Spleen (tissue), 11 donors: Measurements from ENCODE around the gene TMEM108. TPM values are rescaled to one million over a fixed set of nuclear protein-coding genes. Genes with fewer than 3 reads are reported as not detected.

Experiments used
- DNase-seq: peaks from one replicate; pipeline ENCODE4 v3.0.0-alpha.2; 2020
- H3K27ac ChIP-seq, 8 donors: fragments of 200-600 bp; sonication (generic) in 7 of 8; 1 replicate in 4 of 8; 2 replicates in 4 of 8; pipeline versions ENCODE4 v1.5.0 to v1.8.0; 2016 to 2021; ENCODE audit warnings: inconsistent platforms in 4 of 8, mild to moderate bottlenecking in 4 of 8, moderate library complexity in 1 of 8
- H3K27me3 ChIP-seq, 7 donors: fragments of 200-600 bp; sonication (generic) in 6 of 7; replicated peaks in 1 of 7; 1 replicate in 4 of 7; 2 replicates in 3 of 7; pipeline versions ENCODE4 v1.5.0 to v1.8.0; 2016 to 2021; ENCODE audit warnings: inconsistent platforms in 3 of 7, mild to moderate bottlenecking in 1 of 7
- H3K36me3 ChIP-seq, 6 donors: fragments of 200-600 bp; sonication (generic) in 5 of 6; 1 replicate in 4 of 6; 2 replicates in 2 of 6; pipeline versions ENCODE4 v1.5.0 to v1.8.0; 2016 to 2021; ENCODE audit warnings: inconsistent platforms in 2 of 6
- H3K4me1 ChIP-seq, 6 donors: fragments of 200-600 bp; sonication (generic) in 5 of 6; 1 replicate in 3 of 6; 2 replicates in 3 of 6; pipeline versions ENCODE4 v1.5.0 to v1.8.0; 2016 to 2021; ENCODE audit warnings: inconsistent platforms in 3 of 6
- H3K4me3 ChIP-seq, 8 donors: fragments of 200-600 bp; sonication (generic) in 7 of 8; 1 replicate in 4 of 8; 2 replicates in 4 of 8; pipeline versions ENCODE4 v1.5.0 to v1.8.0; 2016 to 2021; ENCODE audit warnings: inconsistent platforms in 4 of 8, mild to moderate bottlenecking in 4 of 8, moderate library complexity in 2 of 8
- H3K9me3 ChIP-seq, 8 donors: fragments of 200-600 bp; sonication (generic) in 7 of 8; 1 replicate in 4 of 8; 2 replicates in 4 of 8; pipeline versions ENCODE4 v1.5.0 to v1.8.0; 2016 to 2021; ENCODE audit warnings: inconsistent platforms in 4 of 8
- CTCF ChIP-seq, 11 experiments: fragments of 200-600 bp in 7 of 11; fragments of 450-650 bp in 4 of 11; sonication (generic) in 4 of 11; IDR thresholded peaks in 8 of 11; conservative IDR thresholded peaks in 3 of 11; 1 replicate in 7 of 11; 2 replicates in 4 of 11; pipeline versions ENCODE4 v1.4.0 to v1.8.0; 2016 to 2021; ENCODE audit warnings: antibody characterized with exemption in 11 of 11, inconsistent platforms in 4 of 11, mild to moderate bottlenecking in 1 of 11
- POLR2A ChIP-seq, 3 donors: fragments of 450-650 bp; IDR thresholded peaks; one replicate each; pipeline ENCODE4 v1.5.1; 2017; ENCODE audit warnings: antibody characterized with exemption in 3 of 3, mild to moderate bottlenecking in 1 of 3
- POLR2AphosphoS5 ChIP-seq, 3 donors: sonication (generic); formaldehyde crosslinking; IDR thresholded peaks; one replicate each; pipeline ENCODE4 v1.5.1; 2017; ENCODE audit warnings: antibody characterized with exemption in 3 of 3
- WGBS, 5 donors: extraction: QIAGEN DNeasy Blood & Tissue Kit in 3 of 5; methylation state at CpG; one replicate each; pipeline versions ENCODE4 v1.1.5 to v1.1.7; 2013 to 2018; 5-methylcytosine and 5-hydroxymethylcytosine counted together
- intact Hi-C: fragments of 100-400 bp; cut with DNase I; formaldehyde crosslinking; loops from one replicate; pipeline ENCODE4 v1.15.0; 2023; ENCODE audit warnings: low total_unique reads
- polyA plus RNA-seq, 3 donors: library from polyadenylated mRNA; stranded (reverse); fragments of 200-250 nt; gene quantifications; one replicate each; pipeline ENCODE4 v1.2.1, GENCODE V29; 2013
- total RNA-seq, 7 donors: library from RNA; depleted of rRNA in 3 of 7; stranded (reverse); fragments of >200 nt in 3 of 7; fragmentation: NEBNext Ultra II Directional in 4 of 7; extraction: Animal tissue kit (Norgen Biotek cat#: 25700) in 4 of 7; gene quantifications; one replicate each; pipeline versions ENCODE4 v1.1.0 to v1.2.1, GENCODE V29; 2016 to 2021
- donor health status: healthy with polysubstance abuse.
- donor health status: DM: no; HTN: no; CAD: no; lungs with moderate emphysema.
- donor health status: DM: no; HTN: no; CAD: no.
- donor health status: Bipolar disorder and iron deficiency.
- donor health status: healthy.
- donor health status: DM: no; HTN: no; CAD: no.
- donor health status: DM: yes; HTN: yes; CAD: no.

The TMEM108 gene
- total and polyA plus RNA-seq, 10 donors, result 0.20 to 4.0 (median 1.1) TPM

- Histone ChIP-seq H3K27ac (no peak overlapping the region), H3K9me3 (peaks cover 0 to 3% (median 0%) of the 10 kb centered on the region in 8 donors), H3K36me3 (no peaks in the 10 kb centered on the region), H3K27me3 (no peaks in the 10 kb centered on the region), H3K4me1 (no peaks in the 10 kb centered on the region), H3K4me3 (no peak overlapping the region)
- 71 to 73% (median 72%) methylated on average over 4 of the region's 4 CpGs for WGBS, 5 donors
- intact Hi-C loops, result no loop called here
- TF ChIP-seq POLR2A (IDR thresholded peaks at IDR 0.05) (no peak), POLR2AphosphoS5 (IDR thresholded peaks at IDR 0.05) (no peak), CTCF (IDR thresholded peaks at IDR 0.05 in 8 of 11, conservative IDR thresholded peaks at IDR 0.05 in 3 of 11) (no peak)
- no peak for DNase-seq
These were observed 261.9 kb downstream of the TMEM108 start for GRCh38 chr3:133300102-133300501.

- no peak for TF ChIP-seq POLR2A (IDR thresholded peaks at IDR 0.05)
- TF ChIP-seq POLR2AphosphoS5 (IDR thresholded peaks at IDR 0.05), result no peak
- TF ChIP-seq CTCF (IDR thresholded peaks at IDR 0.05 in 8 of 11, conservative IDR thresholded peaks at IDR 0.05 in 3 of 11), result no peak
- Histone ChIP-seq H3K4me1 (no peaks in the 10 kb centered on the region), H3K36me3 (no peaks in the 10 kb centered on the region), H3K4me3 (no peak overlapping the region), H3K9me3 (peaks cover 0 to 6% (median 0%) of the 10 kb centered on the region in 8 donors), H3K27me3 (no peaks in the 10 kb centered on the region), H3K27ac (no peak overlapping the region)
- intact Hi-C loops, result no loop called here
- WGBS, 5 donors, result 87 to 94% (median 89%) methylated on average over 3 of the region's 3 CpGs
- no peak for DNase-seq
These were observed 263.0 kb downstream of the TMEM108 start for GRCh38 chr3:133301194-133301593.

- TF ChIP-seq POLR2A (IDR thresholded peaks at IDR 0.05), result no peak
- TF ChIP-seq POLR2AphosphoS5 (IDR thresholded peaks at IDR 0.05), result no peak
- TF ChIP-seq CTCF (IDR thresholded peaks at IDR 0.05 in 8 of 11, conservative IDR thresholded peaks at IDR 0.05 in 3 of 11), result no peak
- no peak for DNase-seq
- Histone ChIP-seq H3K4me1 (no peaks in the 10 kb centered on the region), H3K9me3 (peaks cover 0 to 11% (median 0%) of the 10 kb centered on the region in 8 donors), H3K36me3 (no peaks in the 10 kb centered on the region), H3K4me3 (no peak overlapping the region), H3K27ac (no peak overlapping the region), H3K27me3 (no peaks in the 10 kb centered on the region)
- intact Hi-C loops, result no loop called here
These were observed 263.5 kb downstream of the TMEM108 start for GRCh38 chr3:133301731-133302130.

- WGBS, 5 donors, result 84 to 100% (median 94%) methylated on average over 1 of the region's 1 CpG
- Histone ChIP-seq H3K27me3 (no peaks in the 10 kb centered on the region), H3K36me3 (no peaks in the 10 kb centered on the region), H3K9me3 (peaks cover 0 to 16% (median 0%) of the 10 kb centered on the region in 8 donors), H3K4me3 (no peak overlapping the region), H3K4me1 (no peaks in the 10 kb centered on the region), H3K27ac (no peak overlapping the region)
- no peak for DNase-seq
- no peak for TF ChIP-seq CTCF (IDR thresholded peaks at IDR 0.05 in 8 of 11, conservative IDR thresholded peaks at IDR 0.05 in 3 of 11)
- no peak for TF ChIP-seq POLR2AphosphoS5 (IDR thresholded peaks at IDR 0.05)
- TF ChIP-seq POLR2A (IDR thresholded peaks at IDR 0.05), result no peak
- intact Hi-C loops, result no loop called here
These were observed 265.2 kb downstream of the TMEM108 start for GRCh38 chr3:133303430-133303829.
